ENCODE results near the gene PLEK.

DNA sequence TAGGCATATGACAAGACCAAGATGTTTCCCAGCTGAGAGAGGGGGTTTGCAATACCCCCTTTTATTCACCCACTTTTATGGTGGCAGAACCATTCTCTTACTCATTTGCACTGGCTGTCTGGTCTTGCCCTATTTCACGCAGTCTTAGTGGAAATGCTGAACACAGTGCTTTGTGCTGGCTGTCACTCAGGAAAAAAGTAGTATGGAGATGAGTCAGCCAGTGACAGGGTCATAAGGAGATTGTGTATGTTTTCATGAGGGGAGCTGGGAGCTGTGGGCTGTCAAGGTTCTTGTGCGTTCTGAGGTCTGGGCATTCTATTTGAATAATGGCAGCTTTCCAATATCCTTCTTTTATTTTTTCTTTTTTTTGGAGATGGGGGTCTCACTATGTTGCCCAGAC is 34.4 kb upstream of the PLEK start:
- TF ChIP-seq, protein P1, sequence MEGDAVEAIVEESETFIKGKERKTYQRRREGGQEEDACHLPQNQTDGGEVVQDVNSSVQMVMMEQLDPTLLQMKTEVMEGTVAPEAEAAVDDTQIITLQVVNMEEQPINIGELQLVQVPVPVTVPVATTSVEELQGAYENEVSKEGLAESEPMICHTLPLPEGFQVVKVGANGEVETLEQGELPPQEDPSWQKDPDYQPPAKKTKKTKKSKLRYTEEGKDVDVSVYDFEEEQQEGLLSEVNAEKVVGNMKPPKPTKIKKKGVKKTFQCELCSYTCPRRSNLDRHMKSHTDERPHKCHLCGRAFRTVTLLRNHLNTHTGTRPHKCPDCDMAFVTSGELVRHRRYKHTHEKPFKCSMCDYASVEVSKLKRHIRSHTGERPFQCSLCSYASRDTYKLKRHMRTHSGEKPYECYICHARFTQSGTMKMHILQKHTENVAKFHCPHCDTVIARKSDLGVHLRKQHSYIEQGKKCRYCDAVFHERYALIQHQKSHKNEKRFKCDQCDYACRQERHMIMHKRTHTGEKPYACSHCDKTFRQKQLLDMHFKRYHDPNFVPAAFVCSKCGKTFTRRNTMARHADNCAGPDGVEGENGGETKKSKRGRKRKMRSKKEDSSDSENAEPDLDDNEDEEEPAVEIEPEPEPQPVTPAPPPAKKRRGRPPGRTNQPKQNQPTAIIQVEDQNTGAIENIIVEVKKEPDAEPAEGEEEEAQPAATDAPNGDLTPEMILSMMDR (IDR thresholded peaks at IDR 0.05; ENCODE audit: low read depth, low read length, poor library complexity, severe bottlenecking): no peak
- TF ChIP-seq EZH2phosphoT487 (IDR thresholded peaks at IDR 0.05; ENCODE audit: borderline replicate concordance, low read length): no peak
